Measurements from ENCODE around the gene LIMK2. TPM values are rescaled to one million over a fixed set of nuclear protein-coding genes. Genes with fewer than 3 reads are reported as not detected.

LIMK2 gene
- total RNA-seq (2013; cell fraction: nucleolus; rRNA removed), result 97.5 and 99.4 TPM in 2 replicates
- total RNA-seq (2014; rRNA removed) (32.3 and 34.9 TPM in 2 replicates), total RNA-seq (2014; rRNA removed; fragmentation: Illumina TruSeq; extraction: Trizol) (21.1 and 23.7 TPM in 2 replicates), total RNA-seq (2021) (33.5 and 40.4 TPM in 2 replicates), polyA plus RNA-seq (2011; rRNA removed) (8.1 and 12.1 TPM in 2 replicates), polyA plus RNA-seq (2014; fragmentation: Illumina TruSeq; extraction: Trizol) (20.6 and 29.8 TPM in 2 replicates), polyA plus RNA-seq (2014; fragmentation: Nextera tagmentation; extraction: Ambion mirVana) (1 to 10 TPM; 2.9 to 5.0 TPM), polyA plus RNA-seq (2014; rRNA removed) (23.3 and 24.2 TPM in 2 replicates), polyA plus RNA-seq (2016; fragmentation: Nextera tagmentation; extraction: Ambion mirVana) (10 to 100 TPM; 31.2 to 32.2 TPM), polyA minus RNA-seq (2011; rRNA and poly(A)+ RNA removed) (17.8 and 24.2 TPM in 2 replicates), Bru-seq, nascent RNA (percentile 71 among the genes with signal in this experiment), BruChase-seq, experiment 1, labeled RNA remaining after a 6-hour chase (percentile 74 among the genes with signal in this experiment), BruChase-seq, experiment 2, labeled RNA remaining after a 2-hour chase (percentile 72 among the genes with signal in this experiment)
- polyA plus RNA-seq (2011; ENCODE audit: low read depth), result 8.4 TPM
- 13.1 and 15.4 TPM in 2 replicates for polyA plus RNA-seq (2011; cell fraction: cytosol; rRNA removed)
- polyA plus RNA-seq (2011; cell fraction: nucleus; rRNA removed), result 26.8 and 55.4 TPM in 2 replicates
- 13.0 and 13.5 TPM in 2 replicates for polyA plus RNA-seq (2012)
- polyA minus RNA-seq (2011; cell fraction: cytosol; rRNA and poly(A)+ RNA removed), result 4.1 and 5.8 TPM in 2 replicates
- polyA minus RNA-seq (2011; cell fraction: nucleus; rRNA and poly(A)+ RNA removed), result 17.0 and 28.4 TPM in 2 replicates
- long read RNA-seq, experiment 1, partial matches to known transcripts, result 1 of 12 reads
- long read RNA-seq, experiment 1, other reads (novel, unspliced or antisense), result 8 of 12 reads
- long read RNA-seq, experiment 2, partial matches to known transcripts, result 6 of 16 reads
- long read RNA-seq, experiment 2, other reads (novel, unspliced or antisense), result 9 of 16 reads

DNA sequence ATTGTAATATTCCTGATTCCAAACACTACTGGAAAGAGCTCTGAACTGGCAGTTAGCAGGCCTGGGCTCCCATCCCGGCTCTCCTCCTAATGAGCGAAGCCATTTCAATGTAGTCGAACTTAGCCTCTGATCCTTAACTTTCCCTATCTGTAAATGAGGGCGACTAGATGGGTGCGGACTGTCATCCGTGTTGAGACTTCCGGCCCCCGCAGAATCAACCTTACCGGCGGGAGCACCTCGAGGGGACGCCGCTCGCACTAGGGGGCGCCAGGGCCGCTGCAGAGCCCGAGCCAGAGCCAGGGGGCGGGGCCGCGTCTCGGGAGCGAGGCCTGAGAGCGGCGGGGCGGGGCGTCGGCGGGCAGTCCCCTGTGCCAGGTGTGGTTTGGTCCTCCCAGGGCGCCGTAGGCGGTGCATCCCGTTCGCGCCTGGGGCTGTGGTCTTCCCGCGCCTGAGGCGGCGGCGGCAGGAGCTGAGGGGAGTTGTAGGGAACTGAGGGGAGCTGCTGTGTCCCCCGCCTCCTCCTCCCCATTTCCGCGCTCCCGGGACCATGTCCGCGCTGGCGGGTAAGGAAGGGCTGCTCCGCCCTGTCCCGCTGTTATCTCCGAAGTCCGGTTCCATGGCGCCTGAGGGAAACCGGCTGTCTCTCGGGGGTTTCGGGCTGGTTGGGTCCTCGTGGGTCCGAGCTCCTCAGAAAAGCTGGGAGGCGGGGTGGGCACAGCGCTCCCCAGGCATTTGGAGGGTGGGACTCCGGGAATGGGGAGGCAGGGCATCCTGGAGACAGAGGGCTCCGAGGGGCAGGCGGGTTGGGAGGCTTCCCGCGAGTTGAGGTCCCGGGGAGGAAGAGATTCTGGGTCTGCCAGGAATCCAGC lies at the start of gene LIMK2:
Gene LIMK2 (plus strand): TSS at position 437 of the 869 bp plus-strand sequence. CDS start 111 bp downstream, at position 548.
- peak; percentile 60 for DNase-seq (ENCODE audit: low read depth, low spot score)
- BruUV-seq (replicated peaks), result no TSS peak
- peak within 1 kb of the TSS; percentile 84 for H3K4me3 ChIP-seq
- FAIRE-seq, result no peak
- ChIA-PET POLR2A (interaction anchor here (0.5 to 3.1 kb wide), 14 partner anchors 10 to 326 kb away, joined by 3 to 21 read pairs (median 4); partner anchors contain the start of genes MORC2, PATZ1, PIK3IP1 and RNF185), SMC1A (ENCODE audit: uncharacterized antibody, unreplicated experiment) (interaction anchor here (0.7 to 13.8 kb wide), 20 partner anchors 10 to 135 kb away, joined by 3 to 260 read pairs (median 4); partner anchors contain the start of genes PIK3IP1, RNF185 and SELENOM), RAD21 (ENCODE audit: unreplicated experiment) (interaction anchor here (0.7 to 6.2 kb wide), 18 partner anchors 9 to 127 kb away, joined by 3 to 100 read pairs (median 4); partner anchors contain the start of gene PIK3IP1), CTCF (interaction anchor here (0.5 to 7.2 kb wide), 28 partner anchors 11 to 577 kb away, joined by 3 to 244 read pairs (median 4); partner anchors contain the start of genes PIK3IP1, RNF185 and SELENOM)
- H2AFZ ChIP-seq (ENCODE audit: control insufficient read depth, low read depth, low read length), result peak within 1 kb of the TSS; percentile 99
- H3K27me3 ChIP-seq (replicated peaks in 1 of 2; ENCODE audit: control insufficient read depth in 2 of 2, insufficient read depth in 2 of 2, low read length in 1 of 2), result no peaks in the 10 kb centered on the region
- peak within 1 kb of the TSS; percentile 99 for H3K9ac ChIP-seq (ENCODE audit: control insufficient read depth, insufficient read depth, low read length)
- H4K20me1 ChIP-seq (ENCODE audit: control insufficient read depth, insufficient read depth), result no peaks in the 10 kb centered on the region
- H3K36me3 ChIP-seq (ENCODE audit: control insufficient read depth in 2 of 2, insufficient read depth in 2 of 2, low read length in 1 of 2), result no peaks in the 10 kb centered on the region
- H3K79me2 ChIP-seq (ENCODE audit: control insufficient read depth, insufficient read depth, low read length), result peaks cover 43% of the 10 kb centered on the region
- peak; percentile 97 for ATAC-seq
- intact Hi-C loops (cut with micrococcal nuclease; ENCODE audit: unreplicated experiment), result loop anchor here (1.0 to 2.0 kb wide), 3 partner anchors 19 to 78 kb away; no protein-coding TSS in a partner anchor
- peaks cover 4% of the 10 kb centered on the region for H3K4me1 ChIP-seq (ENCODE audit: control insufficient read depth, insufficient read depth, low read length)
- no peaks in the 10 kb centered on the region for H3K9me3 ChIP-seq (replicated peaks; ENCODE audit: control insufficient read depth, insufficient read depth, low read length)
- WGBS (ENCODE audit: insufficient coverage, insufficient replicate concordance, low lambda C conversion rate, missing lambda C conversion rate), result under 1% methylated on average over 57 of the region's 64 CpGs
- peak within 1 kb of the TSS; percentile 91 for H3K4me2 ChIP-seq (ENCODE audit: control insufficient read depth, insufficient read depth)
- in situ Hi-C loops (cut with MboI), result no loop called here
- H3K27ac ChIP-seq (ENCODE audit: control insufficient read depth, insufficient read depth), result peak within 1 kb of the TSS; percentile 87
- TF ChIP-seq NBN (IDR thresholded peaks at IDR 0.05) (0 out of 2 replicates have a peak, but pooled peaks have one; percentile 38), NFYA (IDR thresholded peaks at IDR 0.05; ENCODE audit: borderline replicate concordance, low read depth, low read length) (no peak), MTA2 (IDR thresholded peaks at IDR 0.05; ENCODE audit: low read depth) (no peak), SMC3 (IDR thresholded peaks at IDR 0.05; ENCODE audit: borderline replicate concordance, low read length) (peak; percentile 83; the same call in 1 of the 2 replicates), ESRRA (IDR thresholded peaks at IDR 0.05; ENCODE audit: low read length) (no peak), ZNF24 (IDR thresholded peaks at IDR 0.05) (no peak), BHLHE40 (IDR thresholded peaks at IDR 0.05; ENCODE audit: borderline replicate concordance in 1 of 2, low read depth in 2 of 2, low read length in 1 of 2) (peak; percentile 19 to 56; a peak in 3 of 4 replicates), ZBTB11 (CRISPR knock-in tag; IDR thresholded peaks at IDR 0.05) (no peak)

Data from GM12878 (cell line).